Suppressor macrophage treated with lipopolysaccharide for 4 hours (primary cell): ENCODE data around the gene PPP2R5B.
A peak's percentile ranks its signal among the peaks of the same experiment; 100 is the strongest.
"Not testable (repeated sequence)": the region's sequence is repeated elsewhere in the genome, so short reads cannot be mapped to it uniquely, and the experiment has no call there.

Experiments
- DNase-seq: peaks from one replicate; pipeline ENCODE4 v3.0.0-alpha.2; 2020

Gene PPP2R5B

GRCh38 chr11:64931290-64931689 lies 6.8 kb downstream of the PPP2R5B start:
- DNase-seq: no peak

GRCh38 chr11:64932324-64932723 lies 7.8 kb downstream of the PPP2R5B start:
- no peak for DNase-seq

GRCh38 chr11:64933213-64933934 lies 8.9 kb downstream of the PPP2R5B start:
- DNase-seq: no peak

- no peak for DNase-seq
Observed at GRCh38 chr11:64933935-64934681, 9.6 kb downstream of the PPP2R5B start.

GRCh38 chr11:64934682-64935358 lies 10.3 kb downstream of the PPP2R5B start:
- no peak for DNase-seq

- DNase-seq: no peak
Observed at GRCh38 chr11:64935359-64936081, 11.0 kb downstream of the PPP2R5B start, which contains the start of gene GPHA2. Gene GPHA2 (minus strand): TSS chr11:64935893. CDS start chr11:64935460, 433 bp downstream.

GRCh38 chr11:64936539-64936938 lies 12.1 kb downstream of the PPP2R5B start:
- DNase-seq: no peak

- DNase-seq: peak; percentile 32
Observed at GRCh38 chr11:64947208-64947814, 22.8 kb downstream of the PPP2R5B start.

GRCh38 chr11:64951529-64951928 lies 27.0 kb downstream of the PPP2R5B start:
- DNase-seq: no peak

- no peak for DNase-seq
Observed at GRCh38 chr11:64954201-64954600, 29.7 kb downstream of the PPP2R5B start.

GRCh38 chr11:64959498-64959897 lies 35.0 kb downstream of the PPP2R5B start:
- DNase-seq: no peak

GRCh38 chr11:64960719-64961118 lies 36.2 kb downstream of the PPP2R5B start:
- DNase-seq: no peak

- no peak for DNase-seq
Observed at GRCh38 chr11:64963072-64963631, 38.7 kb downstream of the PPP2R5B start.

- DNase-seq: no peak
Observed at GRCh38 chr11:64967375-64967774, 42.9 kb downstream of the PPP2R5B start.

GRCh38 chr11:64969209-64969608 lies 44.7 kb downstream of the PPP2R5B start:
- no peak for DNase-seq

GRCh38 chr11:64970731-64971151 lies 46.3 kb downstream of the PPP2R5B start:
- DNase-seq: no peak

- peak; percentile 91 for DNase-seq
Observed at GRCh38 chr11:64971421-64972233, 47.1 kb downstream of the PPP2R5B start, which contains the start of gene MAJIN. Gene MAJIN (minus strand): TSS chr11:64972108. CDS start chr11:64959405, 12,703 bp downstream.

GRCh38 chr11:64974124-64974523 lies 49.6 kb downstream of the PPP2R5B start:
- DNase-seq: no peak

- no peak for DNase-seq
Observed at GRCh38 chr11:64976651-64977050, 52.2 kb downstream of the PPP2R5B start.

- not testable (repeated sequence) for DNase-seq
Observed at GRCh38 chr11:64983339-64983738, 58.9 kb downstream of the PPP2R5B start.
